Measurements from ENCODE around the gene ABR.

DNA sequence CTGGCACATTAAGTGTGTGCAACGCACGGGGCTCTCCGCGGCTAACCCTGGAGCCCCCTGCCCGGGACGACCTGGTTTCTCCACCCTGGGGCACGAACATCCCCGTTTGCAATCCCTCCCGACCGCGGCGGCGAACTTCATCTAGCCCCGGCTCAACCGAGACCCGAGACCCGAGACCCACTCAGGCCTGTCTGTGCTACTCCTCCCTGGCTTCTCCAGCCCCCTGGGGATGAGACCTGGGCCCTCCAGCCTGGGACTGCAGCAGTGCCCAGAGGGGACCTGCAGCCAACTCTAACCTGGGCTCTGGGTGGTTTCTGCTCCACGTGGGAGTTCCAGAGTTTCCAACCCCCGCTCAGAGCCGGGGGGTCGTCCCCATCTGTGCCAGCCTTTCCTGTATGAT, 109.4 kb downstream of the ABR start:
- TF ChIP-seq POLR2A (IDR thresholded peaks at IDR 0.05) (no peak), POLR2AphosphoS5 (IDR thresholded peaks at IDR 0.05) (no peak)
- TF ChIP-seq, protein P1, sequence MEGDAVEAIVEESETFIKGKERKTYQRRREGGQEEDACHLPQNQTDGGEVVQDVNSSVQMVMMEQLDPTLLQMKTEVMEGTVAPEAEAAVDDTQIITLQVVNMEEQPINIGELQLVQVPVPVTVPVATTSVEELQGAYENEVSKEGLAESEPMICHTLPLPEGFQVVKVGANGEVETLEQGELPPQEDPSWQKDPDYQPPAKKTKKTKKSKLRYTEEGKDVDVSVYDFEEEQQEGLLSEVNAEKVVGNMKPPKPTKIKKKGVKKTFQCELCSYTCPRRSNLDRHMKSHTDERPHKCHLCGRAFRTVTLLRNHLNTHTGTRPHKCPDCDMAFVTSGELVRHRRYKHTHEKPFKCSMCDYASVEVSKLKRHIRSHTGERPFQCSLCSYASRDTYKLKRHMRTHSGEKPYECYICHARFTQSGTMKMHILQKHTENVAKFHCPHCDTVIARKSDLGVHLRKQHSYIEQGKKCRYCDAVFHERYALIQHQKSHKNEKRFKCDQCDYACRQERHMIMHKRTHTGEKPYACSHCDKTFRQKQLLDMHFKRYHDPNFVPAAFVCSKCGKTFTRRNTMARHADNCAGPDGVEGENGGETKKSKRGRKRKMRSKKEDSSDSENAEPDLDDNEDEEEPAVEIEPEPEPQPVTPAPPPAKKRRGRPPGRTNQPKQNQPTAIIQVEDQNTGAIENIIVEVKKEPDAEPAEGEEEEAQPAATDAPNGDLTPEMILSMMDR (IDR thresholded peaks at IDR 0.05): no peak

Data from transverse colon (tissue), 4 donors.